HepG2 (cell line): ENCODE data around the gene SND1. TPM values are rescaled to one million over a fixed set of nuclear protein-coding genes. Genes with fewer than 3 reads are reported as not detected.

Experiments
- ADNP ChIP-seq: sonication (generic); formaldehyde crosslinking; IDR thresholded peaks from 2 replicates; pipeline ENCODE4 v1.4.0; 2020; ENCODE audit warnings: missing genetic modification reagents
- BCL6 ChIP-seq: IDR thresholded peaks from 2 replicates; pipeline ENCODE4 v1.6.1; 2016; ENCODE audit warnings: missing genetic modification reagents, missing compliant biosample characterization
- DNMT1 ChIP-seq: sonication (generic); formaldehyde crosslinking; IDR thresholded peaks from 2 replicates; pipeline ENCODE4 v1.5.1; 2020; ENCODE audit warnings: mild to moderate bottlenecking, missing genetic modification reagents
- FOSL2 ChIP-seq: sonication (generic); formaldehyde crosslinking; IDR thresholded peaks from 2 replicates; pipeline ENCODE4 v1.4.0; 2020; ENCODE audit warnings: missing genetic modification reagents
- FOXO1 ChIP-seq: sonication (generic); formaldehyde crosslinking; IDR thresholded peaks from 2 replicates; pipeline ENCODE4 v1.4.0; 2020; ENCODE audit warnings: missing genetic modification reagents
- HES4 ChIP-seq: sonication (generic); formaldehyde crosslinking; IDR thresholded peaks from 2 replicates; pipeline ENCODE4 v1.9.0; 2021; ENCODE audit warnings: mild to moderate bottlenecking, missing genetic modification reagents, borderline replicate concordance
- HMGA1 ChIP-seq: sonication (generic); formaldehyde crosslinking; conservative IDR thresholded peaks from 2 replicates; pipeline ENCODE4 v1.4.0; 2020; ENCODE audit warnings: missing genetic modification reagents
- HOXA7 ChIP-seq: sonication (generic); formaldehyde crosslinking; IDR thresholded peaks from 2 replicates; pipeline ENCODE4 v1.8.1; 2022; ENCODE audit warnings: mild to moderate bottlenecking, missing genetic modification reagents, moderate library complexity
- IRF2 ChIP-seq: IDR thresholded peaks from 2 replicates; pipeline ENCODE4 v1.6.1; 2018; ENCODE audit warnings: missing genetic modification reagents, missing compliant biosample characterization
- JUND ChIP-seq: sonication (generic); formaldehyde crosslinking; IDR thresholded peaks from 2 replicates; pipeline ENCODE4 v1.8.0; 2022; ENCODE audit warnings: mild to moderate bottlenecking, missing genetic modification reagents
- NCOA5 ChIP-seq: sonication (generic); formaldehyde crosslinking; IDR thresholded peaks from 2 replicates; pipeline ENCODE4 v1.4.0; 2020; ENCODE audit warnings: missing genetic modification reagents
- NFKBIZ ChIP-seq: IDR thresholded peaks from 2 replicates; pipeline ENCODE4 v1.6.1; 2018; ENCODE audit warnings: missing genetic modification reagents, missing compliant biosample characterization
- PATZ1 ChIP-seq: sonication (generic); formaldehyde crosslinking; IDR thresholded peaks from 2 replicates; pipeline ENCODE4 v1.4.0; 2020; ENCODE audit warnings: missing genetic modification reagents
- REL ChIP-seq: sonication (generic); formaldehyde crosslinking; conservative IDR thresholded peaks from 2 replicates; pipeline ENCODE4 v1.8.0; 2022; ENCODE audit warnings: mild to moderate bottlenecking, missing genetic modification reagents, moderate library complexity
- SYNCRIP ChIP-seq: fragments of 200-400 bp; formaldehyde crosslinking; IDR thresholded peaks from 2 replicates; pipeline ENCODE4 v1.6.1; 2018; ENCODE audit warnings: mild to moderate bottlenecking, low read depth, low read length; ENCODE audit not compliant: insufficient read depth
- TGIF2 ChIP-seq: IDR thresholded peaks from 2 replicates; pipeline ENCODE4 v1.6.1; 2016; ENCODE audit warnings: control low read depth, missing compliant biosample characterization
- ZBTB2 ChIP-seq: sonication (generic); formaldehyde crosslinking; IDR thresholded peaks from 2 replicates; pipeline ENCODE4 v1.8.0; 2022; ENCODE audit warnings: low read depth, missing genetic modification reagents
- ZMYM3 ChIP-seq: sonication (generic); formaldehyde crosslinking; IDR thresholded peaks from 2 replicates; pipeline ENCODE4 v1.5.1; 2020; ENCODE audit warnings: mild to moderate bottlenecking, missing genetic modification reagents
- ZNF142 ChIP-seq: sonication (generic); formaldehyde crosslinking; IDR thresholded peaks from 2 replicates; pipeline ENCODE4 v1.4.0; 2020; ENCODE audit warnings: missing genetic modification reagents
- ZNF33B ChIP-seq: sonication (generic); formaldehyde crosslinking; IDR thresholded peaks from 2 replicates; pipeline ENCODE4 v1.5.1; 2020; ENCODE audit warnings: mild to moderate bottlenecking, missing genetic modification reagents
- ZNF44 ChIP-seq: sonication (generic); formaldehyde crosslinking; IDR thresholded peaks from 2 replicates; pipeline ENCODE4 v1.5.1; 2020; ENCODE audit warnings: mild to moderate bottlenecking, missing genetic modification reagents
- ZNF501 ChIP-seq: sonication (generic); formaldehyde crosslinking; IDR thresholded peaks from 2 replicates; pipeline ENCODE4 v1.5.1; 2020; ENCODE audit warnings: mild to moderate bottlenecking, moderate library complexity, missing genetic modification reagents
- ZNF850 ChIP-seq: sonication (generic); formaldehyde crosslinking; conservative IDR thresholded peaks from 2 replicates; pipeline ENCODE4 v1.9.0; 2021; ENCODE audit warnings: mild to moderate bottlenecking, missing genetic modification reagents
- polyA plus RNA-seq, 8 experiments: library from polyadenylated mRNA; depleted of rRNA in 3 of 8; stranded (reverse) in 7 of 8; unstranded in 1 of 8; fragments of >200 nt; fragmentation: Illumina TruSeq in 4 of 8; extraction: Trizol in 4 of 8; gene quantifications; 2 replicates each; pipeline versions ENCODE4 v1.2.1 to v1.2.3, GENCODE V29; 2011 to 2016; ENCODE audit warnings: low read depth in 4 of 8, missing spikeins in 1 of 8, mixed read lengths in 1 of 8; ENCODE audit not compliant: insufficient read depth in 1 of 8
- total RNA-seq, 5 experiments: library from RNA; depleted of rRNA; stranded (reverse); fragments of >200 nt; fragmentation: Illumina TruSeq; extraction: Trizol; gene quantifications; 2 replicates each; pipeline ENCODE4 v1.2.3, GENCODE V29; 2016; ENCODE audit warnings: low read depth in 1 of 5

Gene SND1
- total and polyA plus RNA-seq, 2 of the 13 experiments (the other 11 are each of a cell fraction or from before 2014, with no cell fraction given), result 110 to 182 TPM

- TF ChIP-seq ZNF142 (CRISPR knock-in tag) (peak; percentile 85; the same call in 1 of the 2 replicates), NCOA5 (CRISPR knock-in tag) (no peak), JUND (CRISPR knock-in tag) (peak; percentile 67; the same call in 1 of the 2 replicates), SYNCRIP (no peak), NFKBIZ (no peak), ZBTB2 (CRISPR knock-in tag) (0 out of 2 replicates have a peak, but pooled peaks have one; percentile 39), HMGA1 (CRISPR knock-in tag) (no peak), ZNF850 (CRISPR knock-in tag) (no peak), FOSL2 (CRISPR knock-in tag) (peak; percentile 48; the same call in 1 of the 2 replicates), PATZ1 (no peak; the same call in 1 of the 2 replicates), BCL6 (peak; percentile 61; the same call in 1 of the 2 replicates), IRF2 (peak; percentile 83), ZMYM3 (CRISPR knock-in tag) (peak; percentile 96), ZNF44 (CRISPR knock-in tag) (no peak), HOXA7 (CRISPR knock-in tag) (no peak), DNMT1 (CRISPR knock-in tag) (no peak; the same call in 1 of the 2 replicates), ZNF33B (CRISPR knock-in tag) (no peak), ZNF501 (no peak), ADNP (peak; percentile 70), REL (no peak), HES4 (CRISPR knock-in tag) (no peak), FOXO1 (peak; percentile 71; the same call in 1 of the 2 replicates), TGIF2 (no peak)
These were observed 451.6 kb downstream of the SND1 start (continued) for GRCh38 chr7:128103498-128104107.
